ENCODE data around the gene CHST2. TPM values are rescaled to one million over a fixed set of nuclear protein-coding genes. Genes with fewer than 3 reads are reported as not detected.

Gene CHST2
- total RNA-seq, 1 donor from 2014 or later: 51.7 TPM

- DNase-seq: no peak
- no peaks in the 10 kb centered on the region for H3K36me3 Mint-ChIP-seq (ENCODE audit: unreplicated experiment)
- H3K27me3 Mint-ChIP-seq (ENCODE audit: unreplicated experiment): peaks cover 6% of the 10 kb centered on the region
- peaks cover 1% of the 10 kb centered on the region for H3K9me3 Mint-ChIP-seq (ENCODE audit: unreplicated experiment)
- H3K4me3 Mint-ChIP-seq (ENCODE audit: unreplicated experiment): peak overlapping the region; percentile 81
- no peak for TF ChIP-seq CTCF (IDR thresholded peaks at IDR 0.05; ENCODE audit: partially characterized antibody, unreplicated experiment)
- peaks cover 29% of the 10 kb centered on the region for H3K4me1 Mint-ChIP-seq (ENCODE audit: low read depth, unreplicated experiment)
- H3K27ac Mint-ChIP-seq (ENCODE audit: unreplicated experiment): peak overlapping the region; percentile 24
These were observed 5.3 kb downstream of the CHST2 start for GRCh38 chr3:143124601-143125520.

DNA sequence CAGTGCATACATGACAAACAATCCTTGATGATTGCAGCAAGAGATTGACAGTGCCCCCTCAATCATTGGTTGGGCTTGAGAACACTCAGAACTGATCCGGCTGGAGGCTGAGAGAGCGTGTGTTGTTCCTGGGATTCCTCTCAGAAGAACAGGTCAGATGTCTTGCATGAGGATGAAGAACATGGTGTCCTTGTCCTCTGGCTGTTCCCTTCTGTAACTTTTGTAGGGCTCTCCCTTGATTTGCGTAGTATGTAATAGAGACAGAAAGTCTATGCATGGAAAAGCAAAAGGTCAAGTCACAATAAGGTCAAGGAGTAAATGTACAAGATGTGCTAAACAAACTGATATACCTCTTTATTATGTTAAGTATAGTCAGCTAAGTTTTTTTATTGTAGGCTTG, 8.2 kb downstream of the CHST2 start:
- no peak for DNase-seq
- Mint-ChIP-seq H3K27ac (ENCODE audit: unreplicated experiment) (no peak overlapping the region), H3K36me3 (ENCODE audit: unreplicated experiment) (no peaks in the 10 kb centered on the region), H3K9me3 (ENCODE audit: unreplicated experiment) (no peaks in the 10 kb centered on the region), H3K27me3 (ENCODE audit: unreplicated experiment) (no peaks in the 10 kb centered on the region), H3K4me1 (ENCODE audit: low read depth, unreplicated experiment) (peaks cover 29% of the 10 kb centered on the region), H3K4me3 (ENCODE audit: unreplicated experiment) (no peak overlapping the region)
- TF ChIP-seq CTCF (IDR thresholded peaks at IDR 0.05; ENCODE audit: partially characterized antibody, unreplicated experiment): no peak

GRCh38 chr3:143128227-143128955, 8.8 kb downstream of the CHST2 start:
- no peaks in the 10 kb centered on the region for H3K36me3 Mint-ChIP-seq (ENCODE audit: unreplicated experiment)
- H3K27me3 Mint-ChIP-seq (ENCODE audit: unreplicated experiment): no peaks in the 10 kb centered on the region
- no peak for TF ChIP-seq CTCF (IDR thresholded peaks at IDR 0.05; ENCODE audit: partially characterized antibody, unreplicated experiment)
- peaks cover 29% of the 10 kb centered on the region for H3K4me1 Mint-ChIP-seq (ENCODE audit: low read depth, unreplicated experiment)
- DNase-seq: no peak
- no peak overlapping the region for H3K4me3 Mint-ChIP-seq (ENCODE audit: unreplicated experiment)
- no peak overlapping the region for H3K27ac Mint-ChIP-seq (ENCODE audit: unreplicated experiment)
- no peaks in the 10 kb centered on the region for H3K9me3 Mint-ChIP-seq (ENCODE audit: unreplicated experiment)

- Mint-ChIP-seq H3K9me3 (ENCODE audit: unreplicated experiment) (no peaks in the 10 kb centered on the region), H3K27ac (ENCODE audit: unreplicated experiment) (no peak overlapping the region), H3K36me3 (ENCODE audit: unreplicated experiment) (no peaks in the 10 kb centered on the region), H3K27me3 (ENCODE audit: unreplicated experiment) (no peaks in the 10 kb centered on the region), H3K4me3 (ENCODE audit: unreplicated experiment) (no peak overlapping the region), H3K4me1 (ENCODE audit: low read depth, unreplicated experiment) (peaks cover 5% of the 10 kb centered on the region)
- DNase-seq: no peak
- no peak for TF ChIP-seq CTCF (IDR thresholded peaks at IDR 0.05; ENCODE audit: partially characterized antibody, unreplicated experiment)
These were observed 12.8 kb downstream of the CHST2 start for GRCh38 chr3:143132246-143132980.

Measured in glutamatergic neuron (in vitro differentiated cells).